NB4 (cell line): Measurements from ENCODE around the gene SH3PXD2B.

Experiments used
- MYC ChIP-seq: IDR thresholded peaks from 2 replicates; pipeline ENCODE4 v1.6.1; 2011; ENCODE audit warnings: low read depth, low read length
- POLR2A ChIP-seq: IDR thresholded peaks from 2 replicates; pipeline ENCODE4 v1.6.1; 2011; ENCODE audit warnings: mild to moderate bottlenecking; ENCODE audit not compliant: insufficient read length; ENCODE audit errors: extremely low read depth
- TF ChIP-seq, protein P1 (sequence below): IDR thresholded peaks from one replicate; pipeline ENCODE4 v1.5.1; 2012; ENCODE audit warnings: low read depth, low read length
- TF ChIP-seq, protein P2 (sequence below): IDR thresholded peaks from 2 replicates; pipeline ENCODE4 v1.6.1; 2011; ENCODE audit warnings: low read depth, low read length

GRCh38 chr5:172459783-172460165 is 5.4 kb upstream of the SH3PXD2B start:
- TF ChIP-seq, protein P1, sequence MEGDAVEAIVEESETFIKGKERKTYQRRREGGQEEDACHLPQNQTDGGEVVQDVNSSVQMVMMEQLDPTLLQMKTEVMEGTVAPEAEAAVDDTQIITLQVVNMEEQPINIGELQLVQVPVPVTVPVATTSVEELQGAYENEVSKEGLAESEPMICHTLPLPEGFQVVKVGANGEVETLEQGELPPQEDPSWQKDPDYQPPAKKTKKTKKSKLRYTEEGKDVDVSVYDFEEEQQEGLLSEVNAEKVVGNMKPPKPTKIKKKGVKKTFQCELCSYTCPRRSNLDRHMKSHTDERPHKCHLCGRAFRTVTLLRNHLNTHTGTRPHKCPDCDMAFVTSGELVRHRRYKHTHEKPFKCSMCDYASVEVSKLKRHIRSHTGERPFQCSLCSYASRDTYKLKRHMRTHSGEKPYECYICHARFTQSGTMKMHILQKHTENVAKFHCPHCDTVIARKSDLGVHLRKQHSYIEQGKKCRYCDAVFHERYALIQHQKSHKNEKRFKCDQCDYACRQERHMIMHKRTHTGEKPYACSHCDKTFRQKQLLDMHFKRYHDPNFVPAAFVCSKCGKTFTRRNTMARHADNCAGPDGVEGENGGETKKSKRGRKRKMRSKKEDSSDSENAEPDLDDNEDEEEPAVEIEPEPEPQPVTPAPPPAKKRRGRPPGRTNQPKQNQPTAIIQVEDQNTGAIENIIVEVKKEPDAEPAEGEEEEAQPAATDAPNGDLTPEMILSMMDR: no peak
- TF ChIP-seq POLR2A: no peak
- TF ChIP-seq MYC: no peak
- TF ChIP-seq, protein P2, sequence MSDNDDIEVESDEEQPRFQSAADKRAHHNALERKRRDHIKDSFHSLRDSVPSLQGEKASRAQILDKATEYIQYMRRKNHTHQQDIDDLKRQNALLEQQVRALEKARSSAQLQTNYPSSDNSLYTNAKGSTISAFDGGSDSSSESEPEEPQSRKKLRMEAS: no peak
